Fibroblast of gingiva (primary cell): ENCODE data around the gene PUS3.
"Not testable (repeated sequence)": the region's sequence is repeated elsewhere in the genome, so short reads cannot be mapped to it uniquely, and the experiment has no call there.

Experiments
- DNase-seq: peaks from one replicate; pipeline ENCODE4 v3.0.0-alpha.2; 2011; ENCODE audit warnings: low read depth

Gene PUS3

DNA sequence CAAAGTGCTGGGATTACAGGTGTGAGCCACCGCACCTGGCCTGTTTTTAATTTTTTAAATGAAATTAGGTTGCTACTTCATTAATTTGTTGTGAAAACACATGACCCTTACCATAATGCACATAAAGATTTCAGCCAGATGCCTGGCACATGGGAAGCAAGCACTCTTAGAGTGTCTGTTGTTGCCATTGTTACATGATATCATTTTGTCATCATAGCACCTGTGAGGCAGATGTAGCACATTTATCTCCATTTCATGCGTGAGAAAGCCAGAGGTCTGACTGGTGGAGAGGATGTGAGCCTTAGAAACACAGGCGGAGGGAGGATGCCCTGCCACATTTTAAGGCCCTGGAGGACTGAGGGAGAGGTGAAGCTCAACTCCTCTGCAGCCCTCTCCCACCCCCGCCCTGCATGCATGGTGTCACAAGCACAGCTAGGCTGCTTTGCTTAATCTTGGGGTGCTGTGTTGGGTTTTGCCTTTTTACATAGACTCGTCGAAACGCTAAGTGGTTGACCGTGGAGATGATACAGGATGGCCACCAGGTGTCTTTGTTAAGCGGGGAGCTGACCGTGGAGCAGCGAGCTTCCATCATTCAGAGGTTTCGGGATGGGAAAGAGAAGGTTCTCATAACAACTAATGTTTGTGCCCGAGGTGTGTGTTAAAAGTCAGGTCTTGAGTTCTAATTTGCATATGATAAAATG lies 15.3 kb upstream of the PUS3 start:
- no peak for DNase-seq

DNA sequence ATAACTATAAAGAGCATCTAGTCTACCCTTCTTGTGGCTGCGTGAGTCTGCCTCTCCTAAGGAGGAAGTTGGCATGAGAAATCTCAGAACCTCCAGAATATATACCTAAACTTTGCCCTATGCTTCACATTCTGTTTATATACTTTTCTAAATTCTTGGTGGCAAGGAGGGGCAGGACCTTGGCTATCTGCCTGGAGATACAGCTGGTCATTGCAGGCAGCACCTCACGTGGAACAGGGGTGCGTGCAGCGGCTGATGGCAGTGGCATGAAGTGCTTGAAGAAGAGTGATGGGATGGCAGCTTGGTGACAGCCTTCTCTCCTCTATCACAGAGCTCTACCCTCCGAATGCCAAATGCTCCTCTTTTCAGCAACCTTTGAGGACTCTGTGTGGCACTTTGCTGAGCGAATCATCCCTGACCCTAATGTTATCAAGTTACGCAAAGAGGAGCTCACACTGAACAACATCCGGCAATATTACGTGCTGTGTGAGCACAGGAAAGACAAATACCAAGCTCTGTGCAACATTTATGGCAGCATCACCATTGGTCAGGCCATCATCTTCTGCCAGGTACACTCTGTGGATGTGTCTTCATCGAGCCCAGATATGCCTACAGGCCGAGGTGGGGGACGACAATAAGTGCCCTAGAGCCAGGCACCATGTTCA lies 13.8 kb upstream of the PUS3 start:
- DNase-seq = no peak

DNA sequence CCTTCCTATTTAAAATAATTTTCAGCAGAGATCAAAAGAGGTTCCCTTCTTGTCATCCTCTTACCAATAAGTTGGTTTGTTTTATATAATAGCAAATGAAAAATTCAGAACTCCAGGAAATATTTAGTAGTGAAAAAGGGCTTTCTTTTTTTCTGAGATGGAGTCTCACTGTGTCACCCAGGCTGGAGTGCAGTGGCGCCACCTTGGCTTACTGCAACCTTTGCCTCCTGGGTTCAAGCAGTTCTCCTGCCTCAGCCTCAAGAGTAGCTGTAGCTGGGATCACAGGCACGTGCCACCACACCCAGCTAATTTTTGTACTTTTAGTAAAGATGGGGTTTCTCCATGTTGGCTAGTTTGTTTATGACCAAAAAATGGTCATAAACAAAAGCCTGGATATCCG lies 11.6 kb upstream of the PUS3 start:
- DNase-seq = not testable (repeated sequence)

DNA sequence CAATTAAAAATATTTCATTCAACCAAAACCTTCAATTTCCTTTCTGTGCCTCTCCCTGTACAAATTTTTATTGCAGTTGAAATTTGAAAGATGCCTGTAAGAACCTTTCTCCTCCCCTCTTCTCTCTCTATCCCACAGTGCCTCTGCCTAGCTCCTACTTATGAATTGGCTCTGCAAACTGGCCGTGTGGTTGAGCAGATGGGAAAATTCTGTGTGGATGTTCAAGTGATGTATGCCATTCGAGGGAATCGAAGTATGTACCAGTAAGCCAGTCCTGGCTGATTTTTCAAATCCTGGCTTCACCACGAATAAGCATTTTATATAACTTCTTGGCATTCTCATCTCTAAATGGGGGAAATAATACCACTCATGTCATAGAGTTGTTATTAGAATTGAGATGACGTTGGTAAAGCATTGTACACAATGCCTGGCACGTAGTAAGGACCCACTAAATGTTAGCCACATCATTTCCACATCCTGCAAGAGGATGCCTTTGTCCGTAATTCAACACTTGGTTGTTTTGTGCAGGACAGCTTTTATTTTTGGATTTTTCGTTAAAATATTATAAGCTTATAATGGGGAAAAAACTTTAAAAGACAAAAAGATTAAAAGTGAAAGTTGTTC lies 7.3 kb upstream of the PUS3 start:
- no peak for DNase-seq

DNA sequence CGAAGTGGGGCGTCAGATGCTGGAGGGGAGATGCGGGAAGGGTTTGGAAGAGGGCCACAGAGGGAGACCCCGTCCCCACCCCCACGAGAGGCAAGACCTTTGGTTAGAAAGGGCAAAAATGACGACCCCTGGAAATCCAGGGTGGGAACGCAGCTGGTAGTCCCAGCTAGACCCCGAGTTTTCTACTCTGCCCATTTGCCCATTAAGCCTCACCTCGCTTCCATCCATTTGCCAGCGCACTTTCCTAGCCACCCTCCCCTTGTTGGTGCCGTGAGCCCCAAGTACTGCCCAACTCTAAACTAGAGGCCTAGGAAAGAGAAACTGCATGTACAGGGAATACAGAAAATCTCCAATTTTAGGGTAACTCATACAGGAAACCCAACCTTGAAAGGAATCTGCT lies 1.7 kb upstream of the PUS3 start:
- no peak for DNase-seq

DNA sequence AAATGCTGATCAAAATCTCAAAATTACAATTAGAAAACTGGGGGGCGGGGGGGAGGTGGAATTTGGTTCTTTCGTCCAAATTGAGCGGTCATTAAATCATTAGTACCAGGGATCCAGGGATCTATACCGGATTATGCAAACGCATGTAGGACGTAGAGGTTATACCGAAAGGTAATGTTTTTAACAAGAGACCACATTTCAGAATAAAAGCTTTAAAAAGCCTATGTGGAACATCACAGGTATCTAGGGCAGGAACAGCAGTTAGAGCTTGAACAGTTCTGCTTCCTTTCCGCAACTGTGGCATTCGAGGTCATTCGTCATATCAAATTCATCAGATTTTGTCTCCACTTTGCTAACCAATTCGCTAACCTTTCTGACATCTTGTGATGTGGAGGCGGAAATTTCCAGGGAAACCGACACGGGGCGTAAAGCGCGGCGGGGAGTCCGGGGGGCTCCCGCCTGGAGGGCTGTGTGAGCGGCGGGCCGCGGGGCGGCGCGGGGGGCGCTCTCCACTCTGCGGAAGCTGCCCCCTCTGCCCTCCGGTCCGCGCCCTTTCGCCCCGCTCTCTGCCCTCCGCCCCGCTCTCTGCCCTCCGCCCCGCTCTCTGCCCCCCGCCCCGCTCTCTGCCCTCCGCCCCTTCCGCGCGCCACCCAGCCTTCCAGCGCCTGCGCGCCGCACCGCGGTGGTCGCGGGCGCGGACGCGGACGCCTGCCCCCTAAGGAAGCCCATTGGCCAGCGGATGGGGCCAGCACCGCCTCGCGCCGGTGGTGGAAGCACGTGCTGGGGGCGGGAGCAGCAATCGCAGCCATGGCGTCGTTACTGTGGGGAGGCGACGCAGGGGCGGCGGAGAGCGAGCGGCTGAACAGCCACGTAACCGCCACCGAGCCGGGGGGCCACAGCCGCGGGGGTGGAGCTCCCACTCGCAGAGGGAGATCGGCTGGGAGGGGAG lies 979 bp upstream of the PUS3 start, which contains the start of gene DDX25:
DDX25 (plus strand) TSS at position 798 of the 949 bp plus-strand sequence; CDS start at position 808, 10 bp downstream.
- DNase-seq = no peak

DNA sequence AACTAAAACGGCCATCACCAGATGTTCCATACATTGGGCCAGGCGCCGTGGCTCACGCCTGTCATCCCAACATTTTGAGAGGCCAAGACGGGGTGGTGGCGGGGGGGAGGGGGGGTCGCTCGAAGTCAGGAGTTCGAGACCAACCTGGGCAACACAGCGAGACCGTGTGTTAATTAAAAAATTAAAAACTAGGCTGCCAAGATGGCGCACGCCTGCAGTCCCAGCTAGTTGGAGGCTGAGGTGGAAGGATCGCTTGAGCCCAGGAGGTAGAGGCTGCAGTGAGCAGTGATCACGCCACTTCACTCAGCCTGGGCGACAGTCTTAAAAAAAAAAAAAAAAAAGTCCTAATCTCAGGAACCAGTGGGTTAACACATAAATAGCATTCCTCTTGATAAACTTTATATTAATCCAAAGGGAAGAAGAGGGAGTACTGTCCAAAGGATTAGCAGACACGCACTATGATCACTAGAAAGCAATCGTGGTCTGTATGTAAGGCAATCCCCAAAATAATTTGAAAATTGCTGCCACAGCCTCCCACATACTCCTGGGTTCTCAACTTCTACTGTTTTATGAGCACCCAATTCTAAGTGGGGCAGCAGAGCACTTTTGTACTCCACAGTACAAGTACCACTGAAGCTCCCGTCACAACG lies 604 bp downstream of the PUS3 start:
- DNase-seq = no peak

DNA sequence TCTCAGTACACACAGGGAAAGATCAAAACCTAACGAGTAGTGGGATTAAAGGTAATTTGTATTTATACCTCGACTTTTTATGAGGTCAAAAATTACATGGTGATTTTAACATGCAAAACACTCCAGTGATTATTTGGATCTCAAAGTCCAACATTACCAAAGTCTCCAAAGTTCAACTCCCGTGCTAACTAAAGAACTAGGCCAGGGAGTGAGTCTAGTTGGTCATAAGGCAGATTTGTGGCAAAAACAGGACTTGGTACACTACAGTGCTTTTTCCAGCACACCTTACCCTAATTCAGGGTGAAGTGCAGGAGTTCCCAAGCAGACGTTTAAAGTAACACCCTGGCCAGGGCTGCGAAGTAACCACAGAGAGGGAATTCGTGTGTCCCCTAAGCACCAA lies 1.1 kb downstream of the PUS3 start:
- DNase-seq = no peak

DNA sequence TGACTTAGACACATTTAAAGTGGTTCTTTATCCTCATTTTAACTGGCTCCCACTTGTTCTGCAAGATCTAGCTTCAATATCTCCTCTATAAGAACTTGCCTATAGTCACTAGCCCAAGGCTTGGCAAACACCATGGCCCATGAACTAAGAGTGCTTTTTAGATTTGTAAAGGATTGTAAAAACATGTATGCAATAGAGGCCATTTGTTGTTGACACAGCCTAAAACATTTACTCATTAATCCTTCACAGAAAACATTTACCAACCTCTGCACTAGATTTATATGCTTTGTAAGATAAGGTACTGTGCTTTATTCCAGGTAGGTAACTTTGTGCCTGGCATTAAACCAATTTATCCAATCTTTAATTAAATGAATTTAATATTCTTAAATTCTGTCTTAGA lies 10.0 kb downstream of the PUS3 start:
- DNase-seq = no peak

DNA sequence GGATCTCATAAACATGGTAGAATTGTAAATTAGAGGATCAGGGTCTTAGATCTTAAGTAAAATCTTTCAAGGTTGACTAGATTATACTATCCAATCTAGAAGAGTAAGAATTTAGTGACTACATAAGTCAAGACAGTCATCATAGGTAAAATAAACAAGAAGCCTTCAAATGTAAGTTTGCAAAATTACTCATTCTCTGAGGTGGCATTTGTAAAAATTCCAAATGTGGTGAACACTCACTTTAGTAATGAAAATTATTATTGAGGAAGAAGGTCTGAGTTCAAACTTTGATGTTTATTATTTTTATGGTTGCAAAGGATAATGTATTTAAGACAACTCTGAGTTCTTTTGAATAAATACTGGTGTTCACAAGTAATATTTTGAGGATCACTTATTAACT lies 10.9 kb downstream of the PUS3 start:
- DNase-seq = no peak

DNA sequence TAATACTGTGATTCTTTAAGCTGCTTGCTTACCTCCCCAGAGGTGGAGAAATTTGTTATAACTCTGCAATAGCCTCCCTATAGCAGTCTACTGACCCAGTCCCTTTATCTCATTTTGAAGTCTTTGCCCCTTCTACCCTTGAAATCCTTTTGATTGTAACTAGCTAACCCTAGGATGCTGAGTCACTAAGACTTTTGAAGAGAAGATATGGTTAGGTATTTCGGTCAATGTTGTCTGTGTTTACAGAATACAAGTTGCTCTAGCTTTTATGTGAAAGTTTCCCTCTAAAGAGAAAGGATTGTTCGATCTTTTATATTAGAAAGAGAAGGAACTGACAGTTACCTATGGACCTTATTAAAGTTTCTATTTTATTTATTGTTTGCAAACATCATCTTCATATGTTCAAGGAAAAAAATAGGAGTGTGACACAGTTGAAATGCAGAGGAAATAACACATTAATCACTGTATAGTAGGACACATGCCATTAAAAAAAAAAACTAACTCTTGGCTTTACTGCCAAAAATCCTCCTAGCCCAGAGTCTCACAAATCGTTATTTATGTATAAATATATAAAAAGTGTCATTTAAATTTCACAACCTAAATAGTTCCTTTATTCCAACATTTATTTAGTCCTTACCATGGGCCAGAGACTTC lies 12.4 kb downstream of the PUS3 start:
- DNase-seq = no peak

DNA sequence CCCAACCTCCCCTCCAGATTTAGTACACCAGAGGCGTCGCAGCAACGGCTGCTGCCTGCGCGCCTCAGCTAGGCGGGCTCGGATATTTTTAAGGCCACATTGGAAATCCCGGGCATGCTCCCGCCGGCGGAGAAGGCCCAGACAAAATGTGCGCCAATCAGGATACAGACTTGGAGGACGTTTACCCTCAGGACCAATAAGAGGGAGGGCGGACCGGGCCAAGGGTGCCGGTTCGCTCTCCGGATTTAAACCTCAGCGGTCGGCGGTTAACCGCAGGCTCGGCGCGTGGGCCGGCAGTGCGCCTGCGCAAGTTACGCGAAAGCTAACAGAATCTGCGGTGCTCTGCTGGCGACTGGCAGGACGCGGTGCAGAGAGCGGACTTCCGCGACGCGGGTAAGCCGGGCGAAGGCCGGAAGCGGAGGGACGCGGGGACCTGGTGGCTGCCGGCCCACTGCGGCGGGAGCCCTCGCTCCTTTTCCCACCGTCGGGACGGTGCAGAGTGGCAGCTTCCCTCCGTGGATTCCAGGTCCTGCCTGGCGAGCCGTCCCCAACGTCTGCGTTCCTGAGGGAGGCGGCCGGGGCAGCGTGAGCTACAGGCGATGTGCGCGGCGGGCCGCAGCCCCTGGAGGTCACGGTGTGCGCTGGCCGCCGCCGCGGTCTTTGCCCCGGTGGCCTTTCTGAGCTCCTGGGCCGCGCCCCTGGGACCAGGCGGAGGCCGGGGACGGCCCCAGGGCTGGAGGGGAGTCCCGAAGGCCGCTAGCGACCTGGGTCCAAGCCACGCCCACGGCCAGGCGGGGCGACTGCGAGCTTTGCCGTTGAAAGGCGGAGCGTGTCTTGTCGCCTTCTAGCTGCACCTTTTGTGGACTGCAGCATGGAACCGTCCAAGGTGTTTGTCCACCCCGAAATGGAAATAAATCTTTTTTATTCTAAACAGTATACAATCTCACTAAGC lies 15.4 kb downstream of the PUS3 start, which contains the start of gene HYLS1:
HYLS1 (plus strand) TSS at position 296 of the 952 bp plus-strand sequence. CDS start 11,701 bp downstream, outside the sequence.
- DNase-seq = peak; percentile 97

DNA sequence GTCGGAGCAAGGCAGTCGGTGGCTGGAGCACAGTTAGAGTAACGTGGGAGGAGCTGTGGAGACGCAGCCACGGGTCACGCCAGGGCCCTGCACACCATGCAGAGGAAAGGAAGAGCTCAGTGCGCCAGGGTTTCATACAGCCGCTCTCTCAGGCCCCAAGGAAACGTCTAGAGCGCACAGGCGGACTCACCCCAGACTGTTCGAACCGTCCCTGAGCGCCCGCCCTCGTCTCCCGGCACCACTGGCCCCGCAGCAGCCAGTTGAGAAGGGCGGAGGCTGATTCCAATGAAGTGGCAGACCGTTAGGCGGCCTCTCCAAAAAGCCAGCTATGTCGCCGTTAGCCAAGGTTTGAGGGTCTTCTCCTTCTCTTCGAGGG lies 16.0 kb downstream of the PUS3 start:
- DNase-seq = peak; percentile 11

DNA sequence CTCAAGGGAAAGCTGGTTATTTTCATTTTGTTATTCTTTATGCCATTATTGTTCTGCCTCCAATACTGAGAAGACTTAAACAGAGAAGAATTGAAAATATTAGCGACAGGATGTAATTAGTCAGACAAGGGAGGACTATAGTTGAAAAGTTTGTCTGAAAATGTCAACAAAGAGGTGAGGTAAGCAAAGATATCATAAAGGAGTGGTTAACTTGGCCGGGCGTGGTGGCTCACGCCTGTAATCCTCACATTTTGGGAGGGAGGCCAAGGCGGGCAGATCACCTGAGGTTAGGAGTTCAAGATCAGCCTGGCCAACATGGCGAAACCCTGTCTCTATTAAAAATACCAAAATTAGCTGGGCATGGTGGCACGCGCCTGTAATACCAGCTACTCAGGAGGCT lies 19.6 kb downstream of the PUS3 start:
- no peak for DNase-seq

DNA sequence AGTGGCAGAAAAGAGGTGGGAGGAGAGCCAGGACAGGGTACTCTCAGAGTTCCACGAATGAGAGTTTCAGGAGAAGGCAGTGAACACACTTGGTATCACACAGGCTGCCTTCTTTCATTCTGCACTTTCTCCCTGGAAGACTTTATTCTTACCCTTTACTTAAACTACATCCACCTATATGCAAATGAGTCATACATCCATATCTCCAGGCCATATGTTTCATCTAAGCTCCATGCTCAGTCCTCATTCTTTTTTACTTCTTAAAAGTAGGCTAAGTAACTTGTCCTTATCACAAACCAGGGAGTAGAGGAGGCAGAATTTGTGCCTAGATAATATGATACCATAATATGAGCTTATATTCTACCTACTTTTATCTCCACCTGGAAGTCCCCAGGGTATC lies 21.7 kb downstream of the PUS3 start:
- DNase-seq = no peak

DNA sequence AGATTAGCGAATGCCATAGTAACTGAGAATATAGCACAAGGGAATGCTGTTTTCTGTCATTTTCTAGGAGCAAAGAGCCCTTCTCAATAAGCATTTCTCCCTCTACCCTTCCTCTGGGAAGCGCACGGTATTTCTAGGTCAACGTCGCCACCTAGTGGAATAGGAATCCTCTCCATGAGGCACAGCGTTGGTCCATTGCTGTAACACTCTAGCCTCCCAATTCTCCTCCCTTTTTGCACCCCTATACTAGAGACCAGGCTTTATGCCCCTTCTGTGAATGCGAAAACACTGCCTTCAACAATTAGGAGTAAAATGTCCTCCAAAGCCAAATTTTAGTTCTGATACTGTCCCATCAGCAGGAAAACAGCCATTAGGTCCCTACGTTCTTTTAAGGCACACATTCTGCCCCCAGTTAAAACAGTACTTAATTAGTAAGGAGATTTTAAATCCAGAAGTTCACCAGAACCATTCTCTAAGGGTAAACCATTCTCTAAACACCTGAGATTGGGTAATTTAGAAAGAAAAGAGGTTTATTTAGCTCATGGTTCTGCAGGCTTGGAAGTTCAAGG lies 28.4 kb downstream of the PUS3 start:
- DNase-seq = peak; percentile 56

DNA sequence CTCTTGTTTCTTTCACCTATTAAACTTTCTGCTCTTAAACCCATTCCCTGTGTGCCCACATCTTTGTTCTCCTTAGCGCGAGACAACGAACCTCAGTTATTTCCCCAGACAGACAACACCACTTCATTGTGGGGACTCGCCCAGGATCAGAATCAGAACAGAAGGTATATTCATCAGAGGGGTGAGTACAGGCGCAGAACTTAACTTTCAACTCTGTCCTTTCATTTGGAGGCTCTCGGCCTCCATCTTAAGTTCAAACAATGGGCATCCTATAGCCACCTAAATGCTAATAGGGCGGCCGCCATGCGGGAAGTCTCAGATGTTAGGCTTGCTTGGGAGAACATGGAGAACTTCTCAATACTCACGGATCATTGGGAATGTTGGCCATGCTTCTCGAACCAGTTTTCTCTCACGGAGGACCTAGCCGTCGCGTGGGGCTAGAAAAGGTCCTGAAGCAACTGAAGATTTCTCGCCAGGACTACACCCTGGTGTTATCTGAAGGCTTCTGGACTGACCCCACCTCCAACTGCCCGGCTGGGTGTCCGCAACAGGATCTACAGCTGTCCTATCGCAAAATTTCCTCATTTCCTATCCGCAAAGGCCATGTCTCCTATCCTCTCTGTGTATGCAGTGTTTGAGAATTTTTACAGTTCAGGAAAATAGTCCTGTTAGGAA lies 29.0 kb downstream of the PUS3 start:
- no peak for DNase-seq

DNA sequence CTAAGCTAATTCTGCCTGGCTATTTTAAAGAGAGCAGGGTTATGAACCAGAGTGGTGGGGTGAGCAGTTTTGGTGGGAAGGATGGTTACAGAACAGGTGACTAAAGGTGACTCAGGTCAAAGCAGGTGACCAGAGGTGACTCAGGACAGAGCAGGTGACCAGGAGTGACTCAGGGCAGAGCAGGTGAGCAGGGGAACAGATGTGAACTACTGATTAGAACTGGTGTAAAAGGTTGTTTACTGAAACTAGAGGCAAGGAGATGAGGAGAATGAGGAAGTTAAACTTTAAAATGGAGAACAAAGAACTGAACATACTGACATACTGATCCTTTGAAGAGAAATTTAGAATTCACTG lies 30.9 kb downstream of the PUS3 start:
- DNase-seq = no peak
